ENCODE results near the gene PARG.
"Not testable (repeated sequence)": the region's sequence is repeated elsewhere in the genome, so short reads cannot be mapped to it uniquely, and the experiment has no call there.

DNA sequence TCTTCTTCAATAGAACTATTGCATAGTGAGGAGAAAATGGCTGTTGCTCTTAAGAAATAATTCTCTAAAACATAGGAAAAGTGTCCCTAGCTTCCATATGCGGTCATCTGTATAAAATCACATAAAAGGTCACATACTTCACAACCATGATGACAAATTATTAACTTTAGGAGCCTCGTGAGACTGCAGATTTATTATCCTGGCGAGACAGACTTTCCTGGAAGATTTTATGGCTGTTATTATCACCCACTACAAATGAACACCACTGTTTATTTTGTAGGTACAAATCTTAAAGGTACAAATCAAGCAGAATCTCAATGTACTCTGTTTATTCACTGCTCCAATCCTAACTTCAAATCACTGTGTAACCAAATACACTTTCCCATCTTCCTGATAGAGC lies 70.4 kb downstream of the PARG start:
- not testable (repeated sequence) for TF ChIP-seq CTCF (IDR thresholded peaks at IDR 0.05; ENCODE audit: borderline replicate concordance, extremely low read depth, low read length, poor library complexity, severe bottlenecking); EZH2 (IDR thresholded peaks at IDR 0.05; ENCODE audit: borderline replicate concordance, low read depth, low read length, severe bottlenecking)
